ENCODE results near the gene HBEGF.

The HBEGF gene

DNA sequence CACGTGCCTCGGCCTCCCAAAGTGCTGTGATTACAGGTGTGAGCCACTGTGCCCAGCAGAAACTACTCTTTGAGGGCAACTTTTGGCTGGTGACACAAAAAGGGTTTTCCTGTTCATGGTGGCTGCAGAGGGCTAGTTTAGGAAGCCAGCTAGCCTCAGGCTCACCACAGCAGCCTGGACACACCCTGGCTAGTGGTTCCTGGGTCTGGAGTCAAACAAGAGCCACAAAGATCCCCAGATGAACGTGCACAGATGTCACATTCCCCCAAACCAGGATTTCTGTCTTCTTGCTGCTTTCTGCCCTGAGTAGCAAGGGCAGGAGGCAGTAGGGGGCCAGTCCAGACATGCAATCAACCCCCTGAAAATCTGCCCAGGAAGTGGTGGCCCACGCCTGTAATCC lies 6.8 kb downstream of the HBEGF start:
- H3K4me1 ChIP-seq (ENCODE audit: insufficient read depth, low read length, severe bottlenecking): peaks cover 25% of the 10 kb centered on the region
- peaks cover 48% of the 10 kb centered on the region for H3K36me3 ChIP-seq (ENCODE audit: insufficient read depth, low read length)
- H3F3A ChIP-seq (ENCODE audit: insufficient read depth, low read length): no peaks in the 10 kb centered on the region
- H3K27ac ChIP-seq (ENCODE audit: low read depth, low read length, poor library complexity, severe bottlenecking): no peak overlapping the region
- H3K4me3 ChIP-seq (ENCODE audit: low read depth, low read length, poor library complexity, severe bottlenecking): no peak overlapping the region
- H3K27me3 ChIP-seq (ENCODE audit: insufficient read depth, low read length): no peaks in the 10 kb centered on the region
- H2AFZ ChIP-seq (ENCODE audit: low read length): no peak overlapping the region
- no peaks in the 10 kb centered on the region for H3K9me2 ChIP-seq (ENCODE audit: low read depth, low read length)
- no peak overlapping the region for H3K9ac ChIP-seq (ENCODE audit: low read length)
- no peaks in the 10 kb centered on the region; the same call in 1 of the 2 replicates for H3K79me2 ChIP-seq (ENCODE audit: insufficient read depth, low read length)
- no peaks in the 10 kb centered on the region for H4K20me1 ChIP-seq (ENCODE audit: insufficient read depth, low read length)
- no peaks in the 10 kb centered on the region for H3K9me3 ChIP-seq (ENCODE audit: low read length)
- TF ChIP-seq, protein P1, sequence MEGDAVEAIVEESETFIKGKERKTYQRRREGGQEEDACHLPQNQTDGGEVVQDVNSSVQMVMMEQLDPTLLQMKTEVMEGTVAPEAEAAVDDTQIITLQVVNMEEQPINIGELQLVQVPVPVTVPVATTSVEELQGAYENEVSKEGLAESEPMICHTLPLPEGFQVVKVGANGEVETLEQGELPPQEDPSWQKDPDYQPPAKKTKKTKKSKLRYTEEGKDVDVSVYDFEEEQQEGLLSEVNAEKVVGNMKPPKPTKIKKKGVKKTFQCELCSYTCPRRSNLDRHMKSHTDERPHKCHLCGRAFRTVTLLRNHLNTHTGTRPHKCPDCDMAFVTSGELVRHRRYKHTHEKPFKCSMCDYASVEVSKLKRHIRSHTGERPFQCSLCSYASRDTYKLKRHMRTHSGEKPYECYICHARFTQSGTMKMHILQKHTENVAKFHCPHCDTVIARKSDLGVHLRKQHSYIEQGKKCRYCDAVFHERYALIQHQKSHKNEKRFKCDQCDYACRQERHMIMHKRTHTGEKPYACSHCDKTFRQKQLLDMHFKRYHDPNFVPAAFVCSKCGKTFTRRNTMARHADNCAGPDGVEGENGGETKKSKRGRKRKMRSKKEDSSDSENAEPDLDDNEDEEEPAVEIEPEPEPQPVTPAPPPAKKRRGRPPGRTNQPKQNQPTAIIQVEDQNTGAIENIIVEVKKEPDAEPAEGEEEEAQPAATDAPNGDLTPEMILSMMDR (IDR thresholded peaks at IDR 0.05; ENCODE audit: low read length): no peak
- TF ChIP-seq EZH2 (IDR thresholded peaks at IDR 0.05; ENCODE audit: borderline replicate concordance, low read length): no peak
- no peak overlapping the region for H3K4me2 ChIP-seq (ENCODE audit: low read length)

DNA sequence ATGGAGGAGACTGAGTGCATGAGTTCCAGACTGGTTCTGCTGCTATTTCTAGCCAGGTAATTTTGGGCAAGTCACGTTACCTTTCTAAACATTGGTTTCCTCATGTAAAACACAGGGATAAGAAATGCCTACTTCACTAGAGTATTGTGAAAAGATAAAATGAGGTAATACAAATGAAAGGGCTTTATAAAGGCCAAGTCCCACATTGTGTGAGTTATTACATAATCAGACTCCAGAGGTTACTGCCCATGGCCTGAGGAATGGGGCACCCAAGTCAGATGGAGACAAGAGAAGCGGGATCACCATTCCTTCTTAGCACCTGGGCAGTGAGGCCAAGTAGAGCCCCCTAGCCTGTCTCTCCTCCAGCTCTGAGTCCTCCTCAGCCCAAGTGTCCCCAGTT lies 7.5 kb downstream of the HBEGF start:
- H3F3A ChIP-seq (ENCODE audit: insufficient read depth, low read length): no peaks in the 10 kb centered on the region
- H3K79me2 ChIP-seq (ENCODE audit: insufficient read depth, low read length): no peaks in the 10 kb centered on the region
- no peak for TF ChIP-seq EZH2 (IDR thresholded peaks at IDR 0.05; ENCODE audit: borderline replicate concordance, low read length)
- TF ChIP-seq, protein P1 (IDR thresholded peaks at IDR 0.05; ENCODE audit: low read length): no peak
- no peaks in the 10 kb centered on the region for H3K27me3 ChIP-seq (ENCODE audit: insufficient read depth, low read length)
- no peak overlapping the region for H3K27ac ChIP-seq (ENCODE audit: low read depth, low read length, poor library complexity, severe bottlenecking)
- H3K9me2 ChIP-seq (ENCODE audit: low read depth, low read length): no peaks in the 10 kb centered on the region
- H3K4me1 ChIP-seq (ENCODE audit: insufficient read depth, low read length, severe bottlenecking): peaks cover 20% of the 10 kb centered on the region
- H3K36me3 ChIP-seq (ENCODE audit: insufficient read depth, low read length): peaks cover 48% of the 10 kb centered on the region
- H4K20me1 ChIP-seq (ENCODE audit: insufficient read depth, low read length): no peaks in the 10 kb centered on the region
- H3K4me2 ChIP-seq (ENCODE audit: low read length): no peak overlapping the region
- H3K9ac ChIP-seq (ENCODE audit: low read length): no peak overlapping the region
- H2AFZ ChIP-seq (ENCODE audit: low read length): no peak overlapping the region
- H3K9me3 ChIP-seq (ENCODE audit: low read length): no peaks in the 10 kb centered on the region
- no peak overlapping the region for H3K4me3 ChIP-seq (ENCODE audit: low read depth, low read length, poor library complexity, severe bottlenecking)

DNA sequence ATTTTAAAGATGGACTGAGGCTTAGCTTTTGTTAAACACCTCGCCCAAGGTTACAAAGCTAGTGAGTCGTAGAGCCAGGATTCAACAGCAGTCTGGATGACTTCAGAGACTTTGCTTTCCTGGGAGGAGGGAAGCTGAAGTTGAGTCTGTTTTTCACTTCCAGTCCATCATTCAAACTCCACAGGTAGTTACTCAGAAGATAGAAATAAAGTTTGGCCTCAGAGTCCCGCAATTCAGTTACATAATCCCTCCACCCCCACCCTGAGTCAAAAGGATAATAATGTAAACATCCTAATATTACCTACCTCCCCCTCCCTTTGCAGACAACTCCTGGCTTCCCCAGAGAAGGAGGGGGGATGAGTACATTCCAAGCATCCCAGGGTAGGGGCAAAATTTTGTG lies 8.1 kb downstream of the HBEGF start:
- no peak overlapping the region for H3K4me3 ChIP-seq (ENCODE audit: low read depth, low read length, poor library complexity, severe bottlenecking)
- H3K79me2 ChIP-seq (ENCODE audit: insufficient read depth, low read length): no peaks in the 10 kb centered on the region
- H3F3A ChIP-seq (ENCODE audit: insufficient read depth, low read length): no peaks in the 10 kb centered on the region
- H3K9ac ChIP-seq (ENCODE audit: low read length): no peak overlapping the region
- H3K4me1 ChIP-seq (ENCODE audit: insufficient read depth, low read length, severe bottlenecking): peaks cover 16% of the 10 kb centered on the region
- H2AFZ ChIP-seq (ENCODE audit: low read length): no peak overlapping the region
- peaks cover 47% of the 10 kb centered on the region for H3K36me3 ChIP-seq (ENCODE audit: insufficient read depth, low read length)
- H4K20me1 ChIP-seq (ENCODE audit: insufficient read depth, low read length): no peaks in the 10 kb centered on the region
- no peaks in the 10 kb centered on the region for H3K9me2 ChIP-seq (ENCODE audit: low read depth, low read length)
- TF ChIP-seq, protein P1 (IDR thresholded peaks at IDR 0.05; ENCODE audit: low read length): no peak
- no peak for TF ChIP-seq EZH2 (IDR thresholded peaks at IDR 0.05; ENCODE audit: borderline replicate concordance, low read length)
- no peaks in the 10 kb centered on the region for H3K27me3 ChIP-seq (ENCODE audit: insufficient read depth, low read length)
- no peak overlapping the region for H3K27ac ChIP-seq (ENCODE audit: low read depth, low read length, poor library complexity, severe bottlenecking)
- H3K4me2 ChIP-seq (ENCODE audit: low read length): no peak overlapping the region
- no peaks in the 10 kb centered on the region for H3K9me3 ChIP-seq (ENCODE audit: low read length)
